Left ventricle myocardium superior (tissue), 1 donor: Measurements from ENCODE around the gene ZNF267. TPM values are rescaled to one million over a fixed set of nuclear protein-coding genes. Genes with fewer than 3 reads are reported as not detected.
"Not testable (repeated sequence)": the region's sequence is repeated elsewhere in the genome, so short reads cannot be mapped to it uniquely, and the experiment has no call there.

Experiments used
- ATAC-seq: fragments of 200-7000 bp; cut with Tn5 transposase; one replicate; pipeline ENCODE4 v1.9.1; 2020; ENCODE audit warnings: mild to moderate bottlenecking, moderate library complexity
- DNase-seq: peaks from one replicate; pipeline ENCODE4 v3.0.0-alpha.2; 2020
- intact Hi-C: fragments of 100-400 bp; cut with micrococcal nuclease; formaldehyde crosslinking; loops from one replicate; pipeline ENCODE4 v1.11.0; 2022
- long read RNA-seq: library from polyadenylated mRNA; unstranded; transcript quantifications from one replicate; pipeline ENCODE4 v2.0.0, GENCODE V29; 2021
- total RNA-seq: library from RNA; stranded (reverse); fragmentation: NEBNext Ultra II Directional; extraction: Animal tissue kit (Norgen Biotek cat#: 25700); gene quantifications from one replicate; pipeline ENCODE4 v1.2.1, GENCODE V29; 2021
- donor health status: DM: no; HTN: yes; CAD: no; lungs with severe emphysema.

Gene ZNF267
- 5.2 TPM for total RNA-seq
- long read RNA-seq, full-length matches to known transcripts = 13 of 14 reads
- long read RNA-seq, partial matches to known transcripts = 0 of 14 reads
- long read RNA-seq, other reads (novel, unspliced or antisense) = 1 of 14 reads

DNA sequence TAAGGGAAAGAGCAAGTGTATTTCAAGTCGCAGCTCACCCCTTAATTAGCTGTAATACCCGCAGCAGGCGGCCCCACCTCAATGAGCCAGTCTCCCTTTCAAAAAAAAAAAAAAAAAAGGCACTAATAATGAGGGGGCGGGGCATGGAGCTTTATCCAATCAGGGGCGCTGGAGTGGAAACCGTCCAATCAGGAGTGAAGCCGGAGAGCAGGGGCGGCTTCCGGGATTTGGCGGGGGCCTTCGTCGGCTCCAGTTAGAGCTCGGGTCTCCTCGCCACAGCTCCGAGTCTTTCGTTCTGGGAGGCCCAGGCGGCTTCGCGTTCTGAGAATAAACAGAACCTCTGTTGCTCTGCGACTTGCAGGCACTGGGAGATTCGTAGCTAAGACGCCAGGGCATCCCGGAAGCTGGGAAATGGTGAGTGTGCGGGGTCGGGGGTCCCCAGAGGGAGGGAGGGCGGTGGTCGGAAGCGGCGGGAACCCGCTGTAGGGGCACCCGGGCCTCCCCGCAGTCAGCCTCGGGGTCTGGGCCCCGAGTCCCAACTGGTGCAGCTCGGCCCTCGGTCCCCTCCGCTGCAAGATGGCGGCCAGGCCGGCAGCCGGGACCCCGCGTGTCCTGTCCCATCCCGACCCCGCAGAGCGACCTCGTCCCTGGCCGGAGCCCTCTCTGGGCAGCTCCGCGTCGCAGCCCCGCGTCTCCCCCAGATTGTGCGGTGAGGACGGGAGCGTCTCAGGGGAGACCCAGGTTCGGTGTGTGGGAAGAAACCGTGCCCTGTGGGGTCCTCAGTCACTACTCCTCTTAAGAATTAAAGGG is at the start of gene ZNF267:
ZNF267 (plus strand) TSS at position 252 of the 810 bp plus-strand sequence; CDS start at position 412, 160 bp downstream.
- ATAC-seq (peak; percentile 97), DNase-seq (peak; percentile 94)
- intact Hi-C loops = loop anchor here (10.0 kb wide), 1 partner anchor 409 kb away; no protein-coding TSS in a partner anchor

DNA sequence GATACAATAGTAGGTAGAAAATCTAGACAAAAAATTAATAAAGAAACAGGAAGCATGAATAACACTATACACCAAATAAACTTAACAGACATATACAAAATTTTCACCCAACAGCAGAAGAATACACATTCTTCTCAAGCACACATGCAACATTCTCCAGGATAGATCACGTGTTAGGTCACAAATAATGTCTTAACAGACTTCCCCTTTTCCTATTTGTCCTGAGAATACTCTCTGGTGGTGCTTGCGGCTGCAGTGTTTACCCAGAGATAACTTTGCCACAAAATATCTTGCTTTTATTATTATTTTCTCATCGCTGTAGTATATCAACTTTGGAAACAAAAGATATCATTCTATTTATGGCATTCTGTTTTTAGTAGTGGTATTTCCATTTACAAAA is 40.6 kb upstream of the ZNF267 start:
- ATAC-seq (no peak), DNase-seq (no peak)
- intact Hi-C loops = no loop called here

DNA sequence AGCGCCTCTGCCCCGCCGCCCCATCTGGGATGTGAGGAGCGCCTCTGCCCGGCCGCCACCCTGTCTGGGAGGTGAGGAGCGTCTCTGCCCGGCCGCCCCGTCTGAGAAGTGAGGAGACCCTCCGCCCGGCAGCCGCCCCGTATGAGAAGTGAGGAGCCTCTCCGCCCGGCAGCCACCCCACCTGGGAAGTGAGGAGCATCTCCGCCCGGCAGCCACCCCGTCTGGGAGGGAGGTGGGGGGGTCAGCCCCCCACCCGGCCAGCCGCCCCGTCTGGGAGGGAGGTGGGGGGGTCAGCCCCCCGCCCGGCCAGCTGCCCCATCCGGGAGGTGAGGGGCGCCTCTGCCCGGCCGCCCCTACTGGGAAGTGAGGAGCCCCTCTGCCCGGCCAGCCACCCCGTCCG is 37.2 kb upstream of the ZNF267 start:
- DNase-seq, ATAC-seq, intact Hi-C loops: not testable (repeated sequence)

DNA sequence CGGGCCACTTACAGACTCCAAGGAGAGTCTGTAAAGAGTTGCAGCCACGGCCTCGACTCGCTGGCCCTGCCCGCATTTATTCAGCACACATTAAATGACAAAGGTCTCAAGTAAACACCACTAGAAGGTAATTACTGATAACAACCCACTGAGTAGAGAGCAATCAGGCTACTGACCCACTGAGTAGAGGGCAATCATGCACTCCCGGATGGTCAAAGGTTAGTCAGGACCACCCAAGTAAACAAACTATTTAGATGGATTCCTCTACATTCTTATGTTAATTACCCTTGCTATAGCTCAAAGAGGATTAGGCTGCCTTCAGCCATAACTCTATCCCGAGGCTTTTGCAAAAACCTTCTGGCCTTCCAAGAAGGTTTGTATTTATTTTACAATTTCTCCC is 30.7 kb upstream of the ZNF267 start:
- ATAC-seq (no peak), DNase-seq (no peak)
- intact Hi-C loops = no loop called here

DNA sequence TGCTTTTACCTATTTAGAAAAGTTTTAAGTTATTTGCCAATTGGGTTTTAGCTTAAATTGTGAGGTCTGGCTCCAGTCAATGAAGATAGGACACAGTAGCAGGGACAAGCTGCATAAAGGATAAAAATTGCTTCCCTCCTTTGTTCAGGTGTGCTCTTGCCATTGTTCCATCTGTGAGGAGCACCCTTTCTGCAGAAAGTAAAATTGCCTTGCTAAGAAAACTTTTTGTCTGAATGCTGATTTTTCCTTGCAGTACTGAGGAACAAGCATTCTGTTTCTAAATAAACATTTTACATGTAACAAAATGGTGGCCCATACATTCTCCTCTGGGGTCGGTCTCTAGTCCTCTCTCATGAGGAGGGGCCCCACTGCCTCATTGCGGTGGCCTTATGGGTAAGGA is 25.0 kb upstream of the ZNF267 start:
- DNase-seq, ATAC-seq, intact Hi-C loops: not testable (repeated sequence)

DNA sequence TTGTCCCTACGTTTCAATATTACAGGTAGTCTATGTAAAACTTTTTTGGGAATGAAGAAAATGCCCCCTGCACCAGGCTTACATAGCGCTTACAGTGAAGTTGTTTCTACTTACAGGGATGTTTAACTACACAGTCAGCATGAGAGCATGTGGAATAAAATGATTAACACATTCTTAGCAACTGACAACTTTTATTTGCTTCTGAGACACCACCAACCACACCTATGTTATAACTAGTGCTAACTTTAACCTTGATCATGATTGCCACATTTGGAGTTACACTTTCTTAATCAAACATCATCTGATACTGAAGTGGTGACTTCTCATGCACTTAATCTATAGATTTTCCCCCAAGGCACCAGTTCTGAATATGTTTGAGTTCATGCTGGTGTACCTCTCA is 20.3 kb upstream of the ZNF267 start:
- intact Hi-C loops = no loop called here
- DNase-seq = no peak
- ATAC-seq = no peak

DNA sequence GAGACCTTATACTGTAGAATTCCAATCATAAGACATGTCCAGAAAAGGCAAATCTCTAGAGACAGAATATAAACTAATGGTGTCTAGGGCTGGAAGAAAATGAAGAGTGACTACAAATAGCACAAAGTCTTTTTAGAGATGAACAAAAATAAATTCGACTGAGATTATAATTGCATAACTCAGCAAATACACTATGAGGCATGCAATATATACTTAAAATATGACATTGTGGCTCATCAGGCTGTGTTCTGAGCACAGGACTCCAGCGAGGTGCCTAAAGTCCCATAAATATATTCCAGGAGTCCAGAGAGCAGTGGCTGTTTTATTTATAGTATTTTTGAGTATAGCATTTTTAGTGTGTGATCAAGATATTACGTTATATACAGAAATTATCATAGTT is 13.1 kb upstream of the ZNF267 start:
- intact Hi-C loops = loop anchor here (10.0 kb wide), 1 partner anchor 876 kb away; the partner anchor contains the start of gene HSD3B7
- DNase-seq = no peak
- ATAC-seq = no peak

DNA sequence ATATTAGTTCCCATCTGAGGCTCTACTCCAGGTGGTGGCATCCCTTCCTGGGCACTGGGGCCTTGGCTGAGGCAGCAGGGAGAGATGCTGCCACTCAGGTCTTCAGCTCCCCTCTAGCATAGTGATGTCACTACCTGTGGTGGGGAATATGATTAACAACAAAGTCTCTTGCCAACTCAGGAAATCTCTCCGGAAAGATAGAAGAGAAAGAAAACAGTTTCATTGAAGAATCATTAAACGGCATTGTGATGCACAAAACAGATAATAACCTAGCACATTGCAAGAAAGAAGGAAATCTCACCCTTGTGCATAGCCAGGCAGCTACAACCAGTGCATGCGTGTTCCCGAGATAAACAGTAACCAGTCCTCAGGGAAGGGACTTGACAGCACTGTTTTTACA is 12.2 kb upstream of the ZNF267 start:
- ATAC-seq (no peak), DNase-seq (no peak)
- intact Hi-C loops = loop anchor here (10.0 kb wide), 1 partner anchor 877 kb away; the partner anchor contains the start of gene HSD3B7

DNA sequence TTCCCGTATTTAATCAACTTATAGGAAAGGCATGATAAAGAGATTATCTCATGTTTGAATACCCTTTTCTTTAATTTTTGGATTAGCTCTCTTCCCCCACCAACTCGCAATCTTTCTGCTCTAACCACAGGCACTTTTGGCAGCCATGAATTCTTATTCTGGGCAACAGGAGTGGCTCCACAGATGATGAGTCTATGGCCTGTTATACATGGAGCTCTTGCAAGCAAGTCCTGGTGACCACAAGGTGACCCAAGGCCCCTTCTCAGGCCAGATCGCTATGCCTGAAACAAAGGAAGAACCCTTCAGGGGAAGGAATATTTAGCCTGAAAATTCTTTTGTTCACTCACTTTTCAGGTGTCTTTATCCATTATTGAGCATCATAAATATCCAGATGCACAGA is 10.8 kb upstream of the ZNF267 start:
- intact Hi-C loops = loop anchor here (10.0 kb wide), 1 partner anchor 878 kb away; the partner anchor contains the start of gene HSD3B7
- no peak for ATAC-seq
- no peak for DNase-seq

DNA sequence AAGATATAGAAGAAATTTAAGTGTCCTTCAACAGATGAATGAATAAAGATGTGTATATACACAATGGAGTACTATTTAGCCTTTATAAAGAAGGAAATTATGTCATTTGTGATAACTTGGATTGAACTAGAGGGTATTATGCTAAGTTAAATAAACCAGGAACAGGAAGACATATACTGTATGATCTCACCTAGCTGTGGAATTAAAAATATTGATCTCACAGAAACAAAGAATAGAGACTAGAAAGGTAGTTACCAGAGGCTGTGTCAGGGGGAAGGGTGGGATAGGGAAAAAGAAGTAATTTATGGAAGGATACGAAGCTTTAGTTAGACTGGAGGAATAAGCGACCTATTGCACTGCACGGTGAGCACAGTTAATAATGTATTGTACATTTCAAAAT is 5.4 kb upstream of the ZNF267 start:
- intact Hi-C loops = loop anchor here (10.0 kb wide), 1 partner anchor 883 kb away; the partner anchor contains the start of gene HSD3B7
- no peak for DNase-seq
- no peak for ATAC-seq

DNA sequence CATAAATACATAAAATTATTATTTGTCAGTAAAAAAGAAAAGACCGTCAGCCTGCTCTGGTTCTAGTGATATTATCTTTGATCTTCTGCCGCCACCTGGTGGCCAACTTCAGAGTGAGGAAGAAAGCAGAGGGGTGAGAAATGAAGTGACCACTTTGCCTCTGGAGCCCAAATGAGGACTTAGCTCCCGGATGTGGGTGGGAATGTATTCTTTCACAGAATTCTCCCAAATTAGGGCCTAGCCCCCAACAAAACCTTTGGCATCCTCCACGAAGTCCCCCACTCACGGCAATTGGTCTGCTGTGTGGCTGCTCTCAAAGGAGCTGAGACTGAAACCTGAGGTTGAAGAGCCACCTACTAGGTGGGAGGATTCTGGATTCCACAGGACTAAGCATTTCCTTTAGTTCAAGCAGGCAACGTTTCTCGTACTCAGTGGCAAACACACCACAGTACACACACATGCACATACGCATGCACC is 4.9 kb upstream of the ZNF267 start:
- peak; percentile 63 for ATAC-seq
- DNase-seq = peak; percentile 81
- intact Hi-C loops = loop anchor here (10.0 kb wide), 1 partner anchor 884 kb away; the partner anchor contains the start of gene HSD3B7

DNA sequence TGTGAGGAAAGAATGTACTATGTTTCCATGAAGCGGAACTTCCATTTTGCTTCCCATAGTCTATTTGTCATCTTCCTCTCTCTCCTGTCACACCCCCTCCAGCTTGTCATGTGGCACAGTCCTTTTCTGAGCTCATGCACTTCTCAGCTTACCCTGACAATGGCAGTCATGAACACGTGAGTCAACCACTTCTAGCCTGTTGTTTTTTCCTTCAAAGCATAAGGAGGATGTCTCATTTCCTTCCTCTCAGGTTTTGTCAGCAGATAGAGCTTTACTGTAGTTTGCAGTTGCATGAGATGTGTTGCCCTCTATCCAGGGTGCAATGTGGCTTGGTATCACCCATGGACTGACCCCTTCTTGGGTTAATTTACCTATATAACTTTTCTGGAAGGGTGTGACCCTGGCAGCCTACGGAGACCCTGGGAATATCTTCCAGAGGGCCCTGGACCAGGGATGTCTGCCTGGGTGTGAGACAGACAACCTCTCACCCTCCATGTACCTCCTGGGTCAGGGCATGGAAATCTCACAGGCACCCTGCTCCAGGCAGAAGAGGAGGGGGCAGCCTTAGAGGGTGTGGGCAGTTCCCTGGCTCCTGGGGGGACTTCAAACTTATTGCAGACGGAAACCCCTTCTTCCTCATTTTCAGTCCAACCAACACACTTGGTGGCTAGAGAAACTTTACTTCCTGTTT is 4.0 kb upstream of the ZNF267 start:
- intact Hi-C loops = loop anchor here (10.0 kb wide), 2 partner anchors 405 to 885 kb away; partner anchors contain the start of gene HSD3B7
- DNase-seq (peak; percentile 32), ATAC-seq (peak; percentile 58)

DNA sequence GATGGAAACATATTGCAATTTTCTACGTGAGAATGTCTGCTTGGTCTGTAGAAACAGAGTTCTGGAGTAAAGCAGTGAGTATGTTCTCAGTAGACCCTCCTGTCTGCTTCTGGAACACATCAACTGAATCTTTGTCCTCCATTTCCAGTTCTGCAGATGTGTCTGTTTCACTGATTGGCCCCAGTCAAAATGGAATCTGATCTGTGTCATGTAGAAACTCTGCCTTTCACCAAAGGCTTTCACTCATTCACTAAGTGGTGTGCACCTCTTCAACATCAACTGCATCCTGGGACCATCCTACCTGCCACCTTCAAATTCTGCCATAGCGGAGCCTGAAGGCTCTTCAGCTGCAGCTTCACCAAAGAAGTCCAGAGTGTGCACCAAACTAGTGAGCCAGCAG is 2.8 kb upstream of the ZNF267 start:
- intact Hi-C loops = loop anchor here (10.0 kb wide), 1 partner anchor 406 kb away; no protein-coding TSS in a partner anchor
- DNase-seq (no peak), ATAC-seq (no peak)

DNA sequence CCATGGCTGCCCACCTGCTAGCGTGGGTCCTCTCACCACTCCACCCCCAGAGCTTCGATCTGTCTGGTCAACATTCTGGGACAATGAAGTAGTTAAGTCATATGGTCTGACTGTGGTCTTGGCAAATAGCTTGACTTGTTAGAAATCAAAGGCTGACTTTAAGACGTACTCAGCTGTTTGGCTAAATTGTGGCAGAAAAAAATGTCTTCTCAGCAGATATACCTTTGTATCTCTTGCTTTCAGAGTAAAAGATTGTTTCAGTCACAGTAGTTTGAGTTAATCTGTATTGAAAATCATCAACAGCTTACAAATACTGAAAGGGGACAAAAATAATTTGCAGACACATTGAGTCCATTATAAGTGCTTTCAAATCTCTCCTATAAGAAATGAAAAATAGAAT is 2.1 kb upstream of the ZNF267 start:
- DNase-seq (no peak), ATAC-seq (no peak)
- intact Hi-C loops = loop anchor here (10.0 kb wide), 1 partner anchor 407 kb away; no protein-coding TSS in a partner anchor

DNA sequence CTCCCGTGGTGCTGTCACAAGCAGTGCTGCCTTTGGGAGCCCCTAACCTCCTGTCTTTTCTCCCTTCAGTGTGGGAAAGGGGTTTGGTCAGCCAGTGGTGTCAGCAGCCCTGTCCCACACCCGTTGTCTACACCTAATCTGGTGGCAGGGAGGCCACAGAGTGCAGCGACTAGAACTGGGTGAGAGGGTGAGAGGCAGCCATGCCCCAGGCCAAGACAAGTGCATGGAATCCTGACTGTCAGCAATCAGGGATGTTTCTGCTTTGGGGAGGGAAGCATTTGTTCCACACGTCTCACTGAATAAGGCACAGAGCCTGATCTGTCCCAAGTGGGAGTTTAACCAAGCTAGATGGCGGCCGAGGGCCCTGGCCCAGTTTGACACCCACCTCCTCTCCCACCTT is 1.4 kb upstream of the ZNF267 start:
- intact Hi-C loops = loop anchor here (10.0 kb wide), 1 partner anchor 407 kb away; no protein-coding TSS in a partner anchor
- no peak for DNase-seq
- no peak for ATAC-seq

DNA sequence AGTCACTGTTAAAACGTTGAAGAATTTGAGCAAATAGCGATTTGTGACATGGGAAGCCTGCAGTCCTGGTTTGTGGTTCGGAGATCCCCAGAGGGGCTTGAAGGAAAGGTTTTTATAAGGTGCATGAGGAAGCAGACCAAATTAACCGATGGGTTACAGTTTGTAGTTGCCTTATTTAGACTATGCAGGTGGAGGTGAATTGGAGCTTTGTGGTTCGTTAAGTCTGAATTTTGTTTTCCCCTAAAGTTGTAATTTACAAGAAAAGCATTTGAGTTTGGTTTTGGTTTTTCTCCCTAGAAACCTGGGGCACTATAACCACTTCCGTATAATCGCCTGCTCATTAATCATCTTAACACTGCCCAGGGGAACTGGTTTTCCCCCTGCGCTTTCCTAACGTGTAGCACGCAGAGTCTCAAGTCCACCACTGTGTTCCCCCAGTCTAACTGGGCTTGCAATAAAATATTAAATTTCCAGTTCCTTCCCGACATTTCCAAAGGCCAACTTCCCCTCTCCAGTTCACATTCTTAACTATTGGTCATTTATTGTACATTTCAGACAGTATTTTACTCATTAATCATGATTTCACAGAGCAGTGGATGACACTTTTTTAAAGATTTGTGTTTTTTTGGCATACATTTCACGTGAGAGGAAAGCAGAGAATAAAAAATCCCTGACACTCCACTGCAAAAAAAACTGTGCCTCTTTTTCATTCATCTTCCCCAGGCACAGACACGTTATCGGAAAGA is 932 bp downstream of the ZNF267 start:
- DNase-seq = no peak
- intact Hi-C loops = loop anchor here (10.0 kb wide), 1 partner anchor 410 kb away; no protein-coding TSS in a partner anchor
- peak; percentile 30 for ATAC-seq

DNA sequence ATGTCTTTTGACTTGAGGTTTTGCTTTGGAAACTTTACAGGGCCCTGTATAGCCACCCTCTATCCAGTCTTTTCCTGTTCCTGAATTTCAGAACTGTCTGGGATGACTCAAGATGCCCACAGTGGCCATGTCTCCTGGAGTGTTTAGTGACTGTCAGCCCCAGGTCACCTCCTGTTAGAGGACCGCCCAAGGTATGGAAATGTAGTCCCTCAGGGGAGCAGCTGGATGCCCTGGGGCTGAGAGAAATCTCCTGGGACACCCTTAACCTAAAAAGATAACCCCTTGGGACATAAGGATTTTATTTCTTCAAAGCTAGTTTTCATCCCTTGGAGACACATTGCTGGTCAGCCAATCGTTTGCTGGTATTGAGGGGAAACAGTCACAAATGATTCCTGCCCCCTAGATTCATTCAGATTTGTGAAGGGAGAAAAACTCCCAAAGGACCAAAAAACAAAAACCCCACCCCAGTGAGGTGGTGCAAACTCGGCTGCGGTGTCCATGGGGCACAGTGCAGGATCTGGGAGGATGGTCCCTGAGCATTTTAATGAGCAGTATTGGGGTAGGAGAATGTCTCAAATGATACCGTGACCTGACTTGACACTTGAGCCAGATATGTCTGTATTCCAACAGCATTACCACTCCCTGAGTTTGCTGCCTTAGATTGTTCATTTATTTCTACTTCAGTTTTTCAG is 1.7 kb downstream of the ZNF267 start:
- DNase-seq = no peak
- intact Hi-C loops = loop anchor here (10.0 kb wide), 1 partner anchor 410 kb away; no protein-coding TSS in a partner anchor
- no peak for ATAC-seq

DNA sequence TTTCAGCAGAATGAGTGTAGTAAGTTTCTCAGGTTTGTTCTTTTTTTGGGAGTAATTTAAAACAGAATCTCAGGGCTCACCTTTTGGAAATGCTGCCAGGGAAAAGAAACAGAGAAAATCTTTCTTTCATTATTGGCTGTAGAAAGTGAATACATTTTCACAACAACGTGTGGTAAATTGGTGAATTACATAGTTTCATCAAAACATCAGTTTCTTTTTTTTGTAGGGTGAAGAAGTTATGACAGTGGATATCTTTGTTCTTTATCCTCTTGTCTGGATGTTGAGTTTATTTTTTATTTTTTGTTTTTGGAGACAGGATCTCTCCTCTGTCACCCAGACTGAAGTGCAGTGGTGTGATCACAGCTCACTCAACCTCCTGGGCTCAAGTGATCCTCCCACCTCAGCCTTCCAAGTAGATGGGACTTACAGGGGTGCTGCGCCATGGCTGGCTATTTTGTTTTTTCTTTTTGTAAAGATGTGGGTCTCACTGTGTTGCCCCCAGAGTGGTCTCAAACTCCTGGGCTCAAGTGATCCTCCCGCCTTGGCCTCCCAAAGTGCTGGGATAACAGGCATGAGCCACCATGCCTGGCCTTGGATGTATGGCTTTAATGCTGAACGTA is 2.4 kb downstream of the ZNF267 start:
- intact Hi-C loops = loop anchor here (10.0 kb wide), 1 partner anchor 411 kb away; no protein-coding TSS in a partner anchor
- ATAC-seq (no peak), DNase-seq (no peak)
